ENCODE measurements around the gene CDH23.

The CDH23 gene

DNA sequence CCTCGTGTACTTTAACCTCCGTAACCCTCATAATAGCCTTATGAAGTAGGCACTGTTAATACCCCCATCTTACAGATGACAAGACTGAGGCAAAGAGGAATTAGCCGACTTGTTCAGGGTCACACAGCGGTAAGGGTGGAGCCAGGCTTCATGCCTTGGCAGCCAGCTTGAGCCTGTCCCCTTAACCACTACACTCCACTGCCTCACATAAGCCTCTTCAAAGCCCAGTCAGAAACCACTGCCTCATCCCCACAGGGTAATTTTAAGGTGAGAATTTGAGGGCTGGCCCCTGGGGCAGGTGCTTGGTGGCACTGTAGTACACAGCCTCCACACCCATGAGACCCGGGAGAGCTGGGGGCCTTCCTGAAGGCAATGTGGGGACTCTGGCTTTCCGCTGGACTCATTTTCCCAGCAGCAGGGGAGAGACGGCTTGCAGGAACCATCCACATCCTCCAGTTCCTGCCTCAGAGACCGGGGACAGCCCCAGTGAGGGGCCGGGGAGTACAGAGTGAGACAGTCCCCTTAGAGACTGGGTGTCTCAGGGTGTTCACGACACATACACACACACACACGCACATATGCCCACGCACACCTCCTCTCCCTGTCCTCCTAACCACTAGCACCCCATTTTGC is 330.5 kb downstream of the CDH23 start:
- FAIRE-seq (no peak), DNase-seq (ENCODE audit: insufficient read length, low spot score) (peak; percentile 46)

DNA sequence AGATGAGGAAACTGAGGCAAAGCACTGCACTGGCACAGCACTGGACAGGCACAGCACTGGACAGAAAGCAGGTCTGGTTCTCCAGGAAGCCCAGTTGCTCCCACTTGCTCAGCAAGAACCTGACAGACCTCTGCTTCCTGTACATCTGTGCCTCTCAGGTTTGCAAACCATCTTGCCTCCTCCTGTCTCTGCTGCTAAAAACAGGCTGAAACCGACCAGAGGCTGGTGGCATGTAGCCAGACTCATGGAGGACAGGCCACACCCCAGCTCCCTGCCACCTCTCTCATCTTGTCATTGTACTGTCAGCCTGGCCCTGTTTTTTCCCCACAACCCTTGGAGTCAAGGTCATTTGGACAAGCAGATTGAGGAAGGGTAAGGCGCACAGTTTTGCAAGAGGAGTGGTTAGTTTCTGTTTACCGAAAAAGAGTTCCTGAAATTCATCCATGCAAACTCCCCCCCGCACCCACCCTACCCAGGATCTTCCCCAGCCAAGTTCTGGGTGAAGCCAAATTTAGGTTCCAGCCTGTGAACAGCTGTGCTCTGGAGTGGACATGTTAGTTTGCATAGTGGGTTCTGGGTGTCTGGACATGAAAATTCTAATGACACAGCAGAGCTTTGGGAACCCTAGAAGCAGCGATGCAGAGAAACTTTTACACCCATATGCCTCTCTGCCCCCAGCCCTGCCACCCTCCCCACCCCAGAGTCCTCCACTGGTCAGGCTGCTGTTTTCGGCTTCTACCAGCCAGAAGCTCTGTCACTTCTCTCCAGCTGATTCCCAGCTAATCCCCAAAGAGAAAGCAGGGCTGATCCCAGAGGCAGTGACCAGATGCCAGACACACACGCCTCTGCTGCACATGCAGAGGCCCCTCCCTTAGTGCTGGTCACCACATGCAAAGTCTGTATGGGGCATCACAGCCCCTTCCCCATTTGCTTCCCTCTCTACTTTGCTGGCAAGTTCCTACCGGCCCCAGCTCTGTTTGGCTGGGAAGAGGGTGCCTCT is 331.3 kb downstream of the CDH23 start:
- peak; percentile 99 for FAIRE-seq
- peak; percentile 69 for DNase-seq (ENCODE audit: insufficient read length, low spot score)

DNA sequence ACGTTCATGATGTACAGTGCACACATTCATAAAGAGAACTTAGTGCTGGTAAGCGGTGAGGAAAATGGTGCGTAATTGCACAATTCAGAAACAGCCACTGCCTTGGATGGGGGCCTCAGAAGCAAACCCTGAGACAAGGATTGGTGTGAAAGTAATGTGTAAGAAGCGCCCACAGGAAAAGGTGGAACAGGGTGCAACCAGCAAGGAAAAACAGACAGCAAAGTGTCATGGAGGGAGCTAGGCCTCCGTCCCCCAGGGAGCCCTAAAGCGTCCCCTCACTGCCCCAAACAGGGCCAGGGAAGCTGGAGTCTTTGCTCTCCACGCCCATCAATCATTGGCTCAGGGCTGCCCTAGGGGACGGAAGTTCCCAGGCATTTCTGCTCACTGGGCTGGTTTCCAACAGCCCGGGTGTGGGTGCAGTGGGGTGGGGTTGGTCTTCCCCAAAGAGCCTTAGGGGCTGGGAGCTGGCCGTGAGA is 332.5 kb downstream of the CDH23 start:
- FAIRE-seq (peak; percentile 42), DNase-seq (ENCODE audit: insufficient read length, low spot score) (no peak)

DNA sequence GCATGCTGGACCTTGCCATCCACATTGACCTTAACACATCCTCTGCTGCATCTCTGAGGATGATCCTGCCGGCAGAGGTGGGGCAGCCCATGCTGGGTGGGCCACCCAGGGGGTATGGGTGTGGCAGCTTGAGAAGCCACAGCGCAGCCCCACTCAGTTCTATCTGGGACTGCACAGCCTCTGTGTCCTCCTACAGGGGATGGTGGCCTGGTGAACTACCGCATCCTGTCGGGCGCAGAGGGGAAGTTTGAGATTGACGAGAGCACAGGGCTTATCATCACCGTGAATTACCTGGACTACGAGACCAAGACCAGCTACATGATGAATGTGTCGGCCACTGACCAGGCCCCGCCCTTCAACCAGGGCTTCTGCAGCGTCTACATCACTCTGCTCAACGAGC is 335.1 kb downstream of the CDH23 start:
- no peak for FAIRE-seq

DNA sequence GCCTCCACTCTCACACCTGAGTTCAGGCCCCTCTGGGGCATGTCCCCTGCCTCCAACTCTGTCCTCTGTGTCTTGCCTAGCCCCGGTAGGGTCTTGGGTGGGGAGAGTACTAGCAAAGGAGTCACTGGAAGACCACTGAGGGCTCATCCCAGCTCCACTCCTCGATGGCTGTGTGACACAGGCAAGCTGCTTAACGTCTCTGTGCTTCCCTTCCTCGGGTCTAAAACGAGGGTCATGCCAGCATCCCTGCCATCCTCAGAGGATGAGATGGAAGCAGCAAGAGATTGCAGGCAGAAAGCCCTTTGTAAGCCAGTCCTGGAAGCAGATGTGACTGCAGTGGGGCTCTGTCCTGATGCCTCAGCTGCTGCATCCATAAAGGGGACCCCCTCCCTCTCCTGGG is 338.1 kb downstream of the CDH23 start:
- DNase-seq (ENCODE audit: insufficient read length, low spot score) = no peak

More for the DNA sequence above, 335.1 kb downstream of the CDH23 start:
- no peak for DNase-seq (ENCODE audit: insufficient read length, low spot score)

DNA sequence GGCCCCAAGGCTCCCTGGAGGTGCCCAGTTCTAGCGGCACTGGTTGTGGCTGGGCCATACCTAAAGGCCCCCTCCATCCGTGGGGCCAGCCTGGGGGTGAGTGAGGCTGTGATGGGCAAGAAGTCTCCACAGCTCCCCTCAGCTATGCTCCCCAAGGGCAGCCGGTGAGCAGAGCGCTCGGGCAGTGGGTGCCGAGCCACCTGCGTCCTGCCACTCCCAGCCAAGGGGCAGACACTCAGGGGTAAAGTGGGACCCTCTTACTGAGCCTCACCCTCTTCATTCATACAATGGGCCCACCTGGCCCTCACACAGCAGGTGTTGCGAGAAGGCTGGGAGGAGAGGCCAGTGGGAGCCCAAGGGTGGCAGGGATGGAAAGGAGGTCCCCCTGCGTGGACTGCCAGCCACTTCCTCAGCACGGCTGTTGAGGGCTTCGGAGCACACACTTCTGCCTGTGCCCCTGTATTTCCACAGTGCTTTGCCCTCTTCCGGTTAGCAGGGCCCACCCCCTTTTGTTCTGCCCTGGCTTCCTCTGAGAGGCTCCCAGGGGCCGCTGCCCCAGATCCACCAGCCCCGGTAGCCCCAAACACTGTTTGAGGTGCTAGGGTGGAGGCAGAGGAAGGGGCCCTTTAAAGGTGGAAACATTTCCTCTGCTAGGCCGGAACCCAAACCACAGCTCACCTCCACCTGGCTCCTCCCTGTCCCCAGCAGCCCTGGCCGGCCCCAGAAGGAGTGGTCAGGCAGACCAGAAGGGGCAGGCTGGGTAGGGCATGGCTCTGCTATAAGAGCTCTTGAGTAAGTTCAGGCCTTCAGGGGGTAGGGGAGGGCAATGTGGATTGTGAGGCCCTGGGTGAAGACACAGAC is 339.2 kb downstream of the CDH23 start:
- DNase-seq (ENCODE audit: insufficient read length, low spot score) (peak; percentile 35), FAIRE-seq (peak; percentile 86)

More for the DNA sequence above, 338.1 kb downstream of the CDH23 start:
- no peak for FAIRE-seq

DNA sequence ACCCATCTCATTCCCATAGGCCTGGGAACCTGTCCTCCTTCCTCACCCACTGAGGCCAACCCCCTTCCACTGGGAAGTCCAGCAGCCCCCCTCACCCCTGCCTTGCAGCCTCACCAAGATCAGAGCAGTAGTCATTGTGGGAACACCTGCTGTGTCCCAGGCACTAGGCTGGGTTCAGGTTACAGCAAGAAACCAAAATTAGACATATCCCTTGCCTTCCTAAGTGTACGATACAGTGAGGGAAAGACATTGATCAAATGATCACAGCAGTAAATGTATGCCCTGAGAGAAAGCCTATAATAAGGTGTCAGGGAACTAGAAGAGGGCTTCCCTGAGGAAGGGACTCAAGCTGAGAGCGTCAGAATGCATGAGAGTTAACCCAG is 339.8 kb downstream of the CDH23 start:
- FAIRE-seq (no peak), DNase-seq (ENCODE audit: insufficient read length, low spot score) (no peak)

DNA sequence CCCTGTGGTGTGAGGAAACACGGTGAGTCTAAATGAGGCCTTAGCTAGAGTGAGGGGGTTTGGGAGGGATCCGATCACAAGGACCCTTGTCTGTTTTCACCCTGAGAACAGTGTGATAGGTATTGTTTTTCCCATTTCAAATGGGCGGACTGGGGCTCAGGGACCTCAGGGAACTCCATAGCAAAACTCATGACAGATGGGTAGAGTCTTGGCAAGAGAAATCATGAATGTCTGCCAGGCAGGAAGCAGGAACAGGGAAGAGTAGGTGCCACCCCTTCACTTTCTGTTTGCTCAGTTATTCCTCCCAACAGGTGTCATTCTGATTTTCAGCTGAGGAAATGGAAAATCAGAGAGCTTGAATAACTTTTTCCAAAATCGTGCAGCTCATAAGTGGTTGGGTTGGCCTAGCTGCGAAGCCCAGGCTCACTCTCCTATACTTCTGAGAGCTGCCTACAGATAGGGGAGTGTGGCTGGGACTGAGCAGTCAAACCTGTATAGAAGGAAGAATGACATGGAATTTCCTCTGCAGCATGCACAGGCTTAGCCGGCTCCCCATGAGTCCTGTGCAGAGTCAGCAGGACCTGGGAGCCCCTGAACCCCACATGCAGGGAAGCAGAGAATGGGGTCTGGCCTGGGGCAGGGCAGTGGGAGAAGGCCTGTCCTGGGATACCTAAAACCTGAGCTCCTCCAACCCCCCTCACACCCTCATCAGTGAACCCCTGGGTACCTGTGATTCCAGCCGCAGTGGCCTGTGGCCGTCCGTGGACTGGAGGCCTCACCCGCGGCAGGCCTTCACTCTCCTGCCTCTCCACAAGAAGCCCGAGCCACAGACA is 340.5 kb downstream of the CDH23 start:
- FAIRE-seq (no peak), DNase-seq (ENCODE audit: insufficient read length, low spot score) (no peak)

DNA sequence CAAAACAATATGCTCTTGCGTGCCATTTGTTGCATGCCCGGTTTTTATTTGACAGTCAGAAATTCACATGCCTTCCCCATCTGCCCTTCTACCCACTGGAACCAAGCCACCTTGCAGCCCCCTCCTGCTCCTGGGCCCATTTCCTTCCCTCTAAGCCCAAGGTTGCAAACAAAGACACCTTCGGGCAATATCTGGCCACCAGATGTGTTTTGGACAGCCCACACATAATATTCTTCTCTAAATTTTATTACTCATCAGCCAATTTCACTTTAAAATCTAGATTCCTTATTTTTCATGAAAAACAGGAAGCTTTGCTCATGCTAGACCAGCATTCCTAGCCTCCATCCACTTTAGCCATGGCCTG is 341.1 kb downstream of the CDH23 start:
- FAIRE-seq = no peak
- DNase-seq (ENCODE audit: insufficient read length, low spot score) = no peak

DNA sequence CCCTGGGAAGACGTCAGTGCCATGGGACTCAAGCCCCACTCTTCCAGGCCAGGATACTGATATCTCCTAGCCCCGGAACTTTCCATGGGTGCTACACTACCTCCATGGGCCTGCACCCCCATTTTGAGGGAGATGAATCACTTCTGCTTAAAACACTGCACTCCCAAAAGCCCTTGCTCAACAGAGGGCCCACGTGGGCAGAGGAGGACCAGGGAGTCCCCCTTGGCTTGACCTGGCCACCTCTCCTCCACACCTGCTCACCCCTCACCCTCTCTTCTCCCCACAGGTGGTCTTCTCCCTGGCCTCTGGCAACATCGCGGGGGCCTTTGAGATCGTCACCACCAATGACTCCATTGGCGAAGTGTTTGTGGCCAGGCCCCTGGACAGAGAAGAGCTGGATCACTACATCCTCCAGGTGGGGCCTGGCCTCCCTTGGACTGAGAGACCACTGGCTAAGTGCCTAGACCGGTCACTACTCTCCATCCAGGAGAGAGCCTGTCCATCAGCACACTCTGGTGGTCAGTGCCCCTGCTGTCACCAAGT is 342.7 kb downstream of the CDH23 start:
- FAIRE-seq (no peak), DNase-seq (ENCODE audit: insufficient read length, low spot score) (no peak)

DNA sequence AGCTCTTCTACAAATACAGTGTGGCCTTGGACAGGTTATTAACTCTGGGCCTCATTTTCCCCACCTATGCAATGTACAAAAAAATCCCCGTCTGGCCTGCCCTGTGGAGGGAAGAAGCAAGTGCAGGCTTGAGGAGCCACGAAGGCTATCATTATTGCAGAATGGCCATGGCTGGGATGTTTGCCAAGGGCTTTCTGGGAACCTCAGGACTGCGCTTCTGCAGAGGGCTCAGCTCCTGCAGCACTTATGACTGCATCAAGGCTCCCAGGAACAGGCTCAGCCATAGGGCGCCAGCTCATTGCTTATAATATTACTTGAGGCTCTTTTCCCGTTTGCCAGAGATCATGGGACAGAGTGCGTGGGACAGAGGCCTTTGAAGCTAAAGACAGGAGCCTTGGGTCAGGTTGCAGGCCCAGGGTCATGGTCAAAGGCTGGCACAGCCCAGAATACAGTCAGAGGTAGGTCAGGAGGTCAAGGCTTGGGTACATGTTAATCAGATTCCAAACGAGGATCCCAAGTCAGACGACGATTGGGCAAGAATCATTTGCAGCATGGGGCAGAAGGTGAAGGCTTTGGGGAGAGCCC is 343.4 kb downstream of the CDH23 start:
- DNase-seq (ENCODE audit: insufficient read length, low spot score) = no peak
- no peak for FAIRE-seq

DNA sequence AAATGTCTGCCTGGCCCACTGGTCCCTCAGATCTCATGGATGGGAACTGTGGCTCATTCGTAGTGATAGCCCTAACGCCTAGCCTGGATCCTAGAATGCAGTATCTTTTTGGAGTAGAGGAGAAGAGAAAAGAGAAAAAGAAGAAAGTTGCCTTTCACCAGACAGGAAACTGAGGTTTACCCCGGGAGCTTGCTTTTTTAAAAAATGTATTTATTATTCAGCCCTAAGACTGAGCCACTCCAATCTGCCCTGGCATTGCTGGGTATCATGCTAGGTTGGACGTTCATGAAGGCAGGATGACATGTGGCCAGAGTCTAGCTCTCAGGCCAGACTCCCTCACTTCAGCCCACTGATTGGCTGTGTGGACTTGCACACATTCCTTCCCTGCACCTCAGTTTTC is 344.3 kb downstream of the CDH23 start:
- no peak for FAIRE-seq
- no peak for DNase-seq (ENCODE audit: insufficient read length, low spot score)

DNA sequence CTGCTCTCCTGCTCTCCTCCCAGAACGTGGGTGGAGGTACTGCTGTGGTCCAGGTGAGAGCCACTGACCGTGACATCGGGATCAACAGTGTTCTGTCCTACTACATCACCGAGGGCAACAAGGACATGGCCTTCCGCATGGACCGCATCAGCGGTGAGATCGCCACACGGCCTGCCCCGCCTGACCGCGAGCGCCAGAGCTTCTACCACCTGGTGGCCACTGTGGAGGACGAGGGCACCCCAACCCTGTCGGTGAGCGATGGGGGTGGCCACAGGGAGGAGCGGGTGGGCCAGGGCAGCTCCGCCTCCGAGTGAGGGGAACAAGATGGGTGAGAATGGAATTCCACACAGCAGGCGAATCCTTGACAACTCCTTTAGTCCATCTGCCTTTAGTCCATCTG is 345.0 kb downstream of the CDH23 start:
- FAIRE-seq (no peak), DNase-seq (ENCODE audit: insufficient read length, low spot score) (no peak)

DNA sequence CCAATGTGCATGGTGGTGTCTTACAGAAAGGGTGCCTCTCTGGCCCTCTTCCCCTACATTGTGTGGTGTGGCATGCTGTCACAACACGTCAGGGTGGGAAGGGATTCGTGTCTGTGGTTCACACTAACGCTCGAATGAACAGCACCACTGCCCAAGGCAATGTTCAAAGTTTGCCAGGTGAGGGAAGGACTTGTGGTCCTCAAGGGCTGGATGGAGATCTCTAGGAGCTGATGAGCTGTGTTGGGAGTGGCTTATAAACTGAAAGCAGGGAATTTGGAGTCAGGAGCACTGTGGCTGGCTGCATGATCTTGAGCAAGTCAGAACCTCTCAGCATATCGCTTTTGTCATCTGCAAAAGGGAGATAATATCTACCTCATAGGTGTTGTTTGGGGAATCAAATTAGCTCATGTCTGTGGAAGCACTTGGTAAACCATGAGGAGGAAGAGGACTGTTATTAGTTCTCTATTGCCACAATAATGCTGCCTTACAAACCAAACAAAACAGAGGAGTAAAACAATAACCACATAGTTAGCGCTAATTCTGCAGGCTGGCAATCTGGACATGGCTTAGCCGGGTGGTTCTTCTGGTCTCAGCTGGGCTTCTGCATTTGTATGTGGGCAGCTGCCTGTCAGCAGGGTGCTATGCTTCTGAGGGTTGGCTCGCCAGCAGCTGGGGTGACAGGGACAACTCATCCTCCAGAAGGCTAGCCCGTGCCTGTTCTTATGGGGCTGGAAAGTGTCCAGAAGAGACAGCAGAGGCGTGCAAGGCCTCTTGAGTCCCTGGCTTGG is 345.8 kb downstream of the CDH23 start:
- no peak for FAIRE-seq

DNA sequence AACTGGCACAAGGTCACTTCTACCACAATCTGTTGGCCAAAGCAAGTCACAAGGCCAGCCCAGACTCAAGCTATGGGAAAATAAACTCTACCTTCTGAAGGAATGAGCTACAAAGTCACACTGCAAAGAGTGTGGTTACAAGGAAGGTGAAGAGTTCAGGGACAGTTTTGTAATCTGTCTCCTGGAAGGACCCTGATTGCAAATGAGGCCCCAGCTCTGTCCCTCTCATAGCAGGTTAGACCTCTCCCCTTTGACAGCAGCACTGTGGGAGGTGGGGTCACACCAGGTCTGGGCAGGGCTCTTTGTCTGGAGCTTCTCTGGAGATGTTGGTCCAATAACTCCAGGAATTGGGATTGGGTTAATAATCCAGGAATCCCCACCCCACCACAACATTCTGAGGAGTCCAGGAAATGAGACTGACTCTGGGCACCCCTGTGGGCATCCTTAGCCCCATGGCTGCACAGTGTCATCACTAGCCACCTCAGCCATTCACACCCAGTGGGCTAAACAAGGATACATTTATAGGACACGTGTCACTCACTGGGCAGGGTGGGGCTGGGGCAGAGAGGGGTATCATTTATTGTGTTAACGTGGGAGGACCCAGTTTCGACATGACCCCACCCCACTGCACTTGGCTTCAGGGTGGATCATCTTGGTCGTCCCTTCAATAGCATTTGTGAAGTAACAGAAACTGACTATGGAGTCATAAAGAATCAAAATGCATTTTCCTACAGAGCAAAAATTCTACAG is 346.5 kb downstream of the CDH23 start:
- no peak for FAIRE-seq
- DNase-seq (ENCODE audit: insufficient read length, low spot score) = no peak

More for the DNA sequence above, 345.8 kb downstream of the CDH23 start:
- DNase-seq (ENCODE audit: insufficient read length, low spot score) = no peak

DNA sequence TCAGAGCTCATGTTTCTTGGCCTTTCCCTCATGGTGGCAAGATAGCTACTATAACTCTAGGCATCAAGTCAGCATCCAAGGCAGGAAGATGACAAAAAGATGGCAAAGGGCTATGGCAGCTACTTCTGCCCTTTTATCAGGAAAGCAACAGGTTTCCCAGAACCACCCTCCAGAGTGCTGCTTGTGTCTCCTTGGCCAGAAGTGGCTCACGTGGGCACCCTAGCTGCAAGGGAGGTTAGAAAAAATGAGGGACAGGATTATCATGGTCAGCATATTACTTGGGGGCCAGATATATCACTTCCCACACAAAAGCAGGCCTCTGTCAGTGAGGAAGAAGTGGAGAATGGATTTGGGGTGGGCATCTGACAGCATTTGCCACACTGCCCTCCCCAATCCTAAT is 347.1 kb downstream of the CDH23 start:
- DNase-seq (ENCODE audit: insufficient read length, low spot score) = no peak
- no peak for FAIRE-seq

DNA sequence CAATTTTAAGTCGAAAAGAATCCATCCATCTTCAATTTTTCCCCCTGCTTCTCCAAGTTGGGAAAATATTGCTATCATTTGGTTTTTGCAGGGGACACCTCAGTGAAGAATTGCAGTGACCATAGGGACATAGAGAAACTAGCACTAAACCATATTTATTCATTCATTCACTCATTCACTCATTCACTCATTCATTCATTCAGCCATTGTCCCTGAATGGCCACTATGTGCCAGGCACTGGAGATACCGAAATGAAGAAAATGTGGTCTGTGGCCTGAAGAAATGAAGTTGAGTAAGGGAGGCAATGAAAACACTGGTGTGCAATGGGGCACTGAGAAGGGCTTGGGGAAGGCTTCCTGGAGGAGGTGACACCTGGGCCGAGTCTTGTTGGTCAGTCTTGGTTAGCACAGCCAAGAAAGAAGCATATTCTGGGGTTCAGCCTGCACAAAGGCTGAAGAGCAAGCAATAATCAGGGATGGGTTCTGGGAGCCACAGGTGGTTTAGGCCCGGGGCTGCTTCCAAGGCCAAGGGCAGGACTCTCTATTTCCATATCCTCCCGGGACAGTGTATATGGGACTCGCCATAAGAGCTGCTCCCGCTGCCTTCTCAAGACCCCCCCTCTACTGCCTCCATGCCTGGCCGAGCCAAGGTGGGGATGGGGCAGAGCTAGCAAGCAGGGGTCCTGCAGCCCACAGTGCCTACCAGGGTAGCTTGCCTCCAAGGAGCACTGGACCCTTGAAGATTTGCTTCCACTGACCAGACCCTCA is 348.4 kb downstream of the CDH23 start:
- DNase-seq (ENCODE audit: insufficient read length, low spot score) = no peak
- FAIRE-seq = no peak
